ENCODE measurements around the gene CRACR2B.

The CRACR2B gene

GRCh38 chr11:819129-819931 is 8.4 kb upstream of the CRACR2B start:
- TF ChIP-seq CTCF (IDR thresholded peaks at IDR 0.05; ENCODE audit: low read depth, low read length), result no peak
- peak overlapping the region; percentile 69 for H3K27ac ChIP-seq
- H3K36me3 ChIP-seq, result peaks cover 34% of the 10 kb centered on the region
- H3K4me3 ChIP-seq (ENCODE audit: low read depth, low read length), result peak overlapping the region; percentile 55
- peak; percentile 92 for DNase-seq
- H3K27me3 ChIP-seq (ENCODE audit: insufficient read depth, low read depth, severe bottlenecking), result no peaks in the 10 kb centered on the region
- no peaks in the 10 kb centered on the region for H3K9me3 ChIP-seq (ENCODE audit: severe bottlenecking)

DNA sequence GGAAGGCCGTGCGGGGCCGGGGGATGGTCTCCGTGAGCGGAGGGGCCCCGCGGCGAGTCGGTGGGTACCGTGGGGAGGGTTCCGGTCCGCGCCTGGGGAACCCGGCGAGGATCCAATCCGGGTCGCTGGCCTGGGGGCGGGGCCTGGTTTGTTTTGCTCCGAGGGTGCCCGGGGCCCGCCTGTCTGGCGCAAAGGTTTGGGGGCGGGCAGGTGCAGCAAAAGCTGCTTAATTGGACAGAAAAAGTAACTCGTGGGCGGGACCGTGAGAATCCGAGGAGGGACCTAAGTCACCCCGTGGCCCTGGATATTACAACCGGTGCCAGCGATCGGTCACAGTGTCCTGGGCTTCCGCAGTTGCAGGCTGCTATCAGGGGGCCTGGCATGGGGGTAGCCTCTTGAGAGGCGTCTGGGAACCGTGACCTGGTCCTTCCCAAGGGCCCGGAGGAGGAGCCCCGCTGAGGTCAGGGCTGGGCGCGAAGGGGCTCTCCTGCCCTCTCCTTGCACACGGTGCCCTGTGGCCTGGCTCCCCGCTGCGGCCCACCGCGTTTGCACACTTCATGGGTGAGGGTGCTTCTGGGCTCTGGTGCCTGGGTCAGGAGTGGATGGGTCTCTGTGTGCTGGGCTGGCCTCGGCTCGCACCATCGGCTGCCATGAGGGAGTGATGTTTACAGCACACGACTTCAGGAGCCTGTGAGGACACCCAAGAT is 7.6 kb upstream of the CRACR2B start:
- peak overlapping the region; percentile 55 for H3K4me3 ChIP-seq (ENCODE audit: low read depth, low read length)
- no peaks in the 10 kb centered on the region for H3K9me3 ChIP-seq (ENCODE audit: severe bottlenecking)
- H3K27ac ChIP-seq, result peak overlapping the region; percentile 69
- H3K27me3 ChIP-seq (ENCODE audit: insufficient read depth, low read depth, severe bottlenecking), result no peaks in the 10 kb centered on the region
- no peak for TF ChIP-seq CTCF (IDR thresholded peaks at IDR 0.05; ENCODE audit: low read depth, low read length)
- H3K36me3 ChIP-seq, result peaks cover 39% of the 10 kb centered on the region
- DNase-seq, result peak; percentile 86

DNA sequence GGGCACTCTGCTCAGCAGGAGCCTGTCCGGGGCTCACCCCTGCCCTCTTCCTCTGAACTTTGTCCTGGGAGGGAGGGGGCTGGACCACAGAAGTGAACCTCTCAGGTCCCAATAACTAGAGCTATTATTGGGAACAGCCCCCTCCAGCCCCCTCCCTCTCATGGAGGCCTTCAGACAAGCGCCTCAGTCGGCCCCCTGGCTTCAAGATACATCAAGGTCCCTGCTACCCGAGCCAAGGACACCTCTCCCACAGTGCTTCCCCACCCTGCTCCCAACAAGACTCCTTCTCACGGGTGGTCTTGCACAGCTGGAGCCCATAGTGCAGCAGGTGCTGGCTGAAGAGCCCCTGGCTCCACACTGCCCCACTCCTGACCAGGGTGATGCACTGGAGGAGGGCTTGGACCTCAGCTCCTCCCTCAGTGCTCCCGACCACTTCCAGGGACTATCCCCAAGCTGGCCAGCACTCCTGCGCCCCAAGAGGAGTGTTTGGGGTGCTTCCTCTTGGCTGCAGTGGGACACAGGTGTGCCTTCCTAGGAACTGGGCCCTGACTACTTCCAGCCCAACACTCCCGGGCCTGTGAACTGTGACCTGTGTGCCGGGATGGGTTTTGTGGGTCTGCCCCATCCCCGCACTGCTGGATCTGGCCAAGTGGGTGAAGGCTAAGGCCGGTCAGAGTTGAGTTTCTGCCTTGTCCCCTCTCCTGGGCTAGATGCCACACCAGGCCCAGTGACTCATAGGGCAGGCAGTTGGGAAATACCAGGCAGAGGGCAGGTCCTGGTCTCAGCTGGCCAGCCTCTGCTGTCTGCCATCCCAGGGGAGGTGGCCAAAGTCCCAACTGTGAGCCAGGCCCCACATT is 6.8 kb upstream of the CRACR2B start:
- peaks cover 39% of the 10 kb centered on the region for H3K36me3 ChIP-seq
- no peak for DNase-seq
- H3K27ac ChIP-seq, result no peak overlapping the region
- no peaks in the 10 kb centered on the region for H3K9me3 ChIP-seq (ENCODE audit: severe bottlenecking)
- peak overlapping the region; percentile 55 for H3K4me3 ChIP-seq (ENCODE audit: low read depth, low read length)
- H3K27me3 ChIP-seq (ENCODE audit: insufficient read depth, low read depth, severe bottlenecking), result no peaks in the 10 kb centered on the region
- no peak for TF ChIP-seq CTCF (IDR thresholded peaks at IDR 0.05; ENCODE audit: low read depth, low read length)

- peaks cover 39% of the 10 kb centered on the region for H3K36me3 ChIP-seq
- TF ChIP-seq CTCF (IDR thresholded peaks at IDR 0.05; ENCODE audit: low read depth, low read length), result no peak
- DNase-seq, result no peak
- H3K9me3 ChIP-seq (ENCODE audit: severe bottlenecking), result no peaks in the 10 kb centered on the region
- H3K27ac ChIP-seq, result no peak overlapping the region
- no peaks in the 10 kb centered on the region for H3K27me3 ChIP-seq (ENCODE audit: insufficient read depth, low read depth, severe bottlenecking)
- H3K4me3 ChIP-seq (ENCODE audit: low read depth, low read length), result no peak overlapping the region
These were observed 6.0 kb upstream of the CRACR2B start for GRCh38 chr11:821512-822371.

Measured in WERI-Rb-1 (cell line).